ENCODE results near the gene ARHGAP6. TPM values are rescaled to one million over a fixed set of nuclear protein-coding genes. Genes with fewer than 3 reads are reported as not detected.
"Not testable (repeated sequence)": the region's sequence is repeated elsewhere in the genome, so short reads cannot be mapped to it uniquely, and the experiment has no call there.

The ARHGAP6 gene
- total RNA-seq, 1 donor from 2014 or later: not detected

GRCh38 chrX:11146411-11146810 lies 519.3 kb downstream of the ARHGAP6 start:
- H3K4me1 Mint-ChIP-seq (ENCODE audit: low read depth): no peaks in the 10 kb centered on the region
- H3K36me3 Mint-ChIP-seq (ENCODE audit: low read depth): no peaks in the 10 kb centered on the region
- H3K27ac Mint-ChIP-seq: no peak overlapping the region
- intact Hi-C loops (cut with micrococcal nuclease): no loop called here
- peaks cover 2% of the 10 kb centered on the region for H3K27me3 Mint-ChIP-seq (ENCODE audit: low read depth)
- no peaks in the 10 kb centered on the region for H3K9me3 Mint-ChIP-seq
- H3K4me3 Mint-ChIP-seq (ENCODE audit: low read depth): no peak overlapping the region
- no peak for DNase-seq (ENCODE audit: low spot score)

GRCh38 chrX:11143931-11144678 lies 521.6 kb downstream of the ARHGAP6 start:
- H3K27ac Mint-ChIP-seq: no peak overlapping the region
- peaks cover 4% of the 10 kb centered on the region for H3K27me3 Mint-ChIP-seq (ENCODE audit: low read depth)
- intact Hi-C loops (cut with micrococcal nuclease): loop anchor here (5.0 kb wide), 1 partner anchor 388 kb away; no protein-coding TSS in a partner anchor

GRCh38 chrX:11138498-11139390 lies 527.0 kb downstream of the ARHGAP6 start:
- intact Hi-C loops (cut with micrococcal nuclease): loop anchor here (2.0 kb wide), 1 partner anchor 950 kb away; no protein-coding TSS in a partner anchor
- Mint-ChIP-seq H3K4me3 (ENCODE audit: low read depth) (no peak overlapping the region), H3K27ac (no peak overlapping the region), H3K27me3 (ENCODE audit: low read depth) (peaks cover 5% of the 10 kb centered on the region), H3K36me3 (ENCODE audit: low read depth) (no peaks in the 10 kb centered on the region), H3K9me3 (no peaks in the 10 kb centered on the region), H3K4me1 (ENCODE audit: low read depth) (no peaks in the 10 kb centered on the region)
- DNase-seq (ENCODE audit: low spot score): no peak

More at GRCh38 chrX:11143931-11144678, 521.6 kb downstream of the ARHGAP6 start:
- Mint-ChIP-seq H3K4me3 (ENCODE audit: low read depth) (no peak overlapping the region), H3K4me1 (ENCODE audit: low read depth) (no peaks in the 10 kb centered on the region), H3K36me3 (ENCODE audit: low read depth) (no peaks in the 10 kb centered on the region), H3K9me3 (no peaks in the 10 kb centered on the region)
- DNase-seq (ENCODE audit: low spot score): peak; percentile 26

- no peaks in the 10 kb centered on the region for H3K36me3 Mint-ChIP-seq (ENCODE audit: low read depth)
Measured at GRCh38 chrX:11137543-11138139, 528.1 kb downstream of the ARHGAP6 start.

GRCh38 chrX:11135564-11136185 lies 530.0 kb downstream of the ARHGAP6 start:
- no peaks in the 10 kb centered on the region for H3K9me3 Mint-ChIP-seq
- no peak overlapping the region for H3K27ac Mint-ChIP-seq
- no peak for DNase-seq (ENCODE audit: low spot score)
- intact Hi-C loops (cut with micrococcal nuclease): no loop called here
- H3K4me3 Mint-ChIP-seq (ENCODE audit: low read depth): no peak overlapping the region
- H3K4me1 Mint-ChIP-seq (ENCODE audit: low read depth): no peaks in the 10 kb centered on the region
- H3K27me3 Mint-ChIP-seq (ENCODE audit: low read depth): peaks cover 5% of the 10 kb centered on the region
- no peaks in the 10 kb centered on the region for H3K36me3 Mint-ChIP-seq (ENCODE audit: low read depth)

More at GRCh38 chrX:11137543-11138139, 528.1 kb downstream of the ARHGAP6 start:
- peaks cover 5% of the 10 kb centered on the region for H3K27me3 Mint-ChIP-seq (ENCODE audit: low read depth)
- H3K4me1 Mint-ChIP-seq (ENCODE audit: low read depth): no peaks in the 10 kb centered on the region
- no peak overlapping the region for H3K27ac Mint-ChIP-seq
- no peaks in the 10 kb centered on the region for H3K9me3 Mint-ChIP-seq
- intact Hi-C loops (cut with micrococcal nuclease): loop anchor here (2.0 kb wide), 1 partner anchor 949 kb away; no protein-coding TSS in a partner anchor
- H3K4me3 Mint-ChIP-seq (ENCODE audit: low read depth): no peak overlapping the region
- DNase-seq (ENCODE audit: low spot score): no peak

GRCh38 chrX:11131146-11131545 lies 534.6 kb downstream of the ARHGAP6 start:
- no peak overlapping the region for H3K4me3 Mint-ChIP-seq (ENCODE audit: low read depth)
- intact Hi-C loops (cut with micrococcal nuclease): no loop called here
- H3K27me3 Mint-ChIP-seq (ENCODE audit: low read depth): no peaks in the 10 kb centered on the region
- DNase-seq (ENCODE audit: low spot score): no peak
- no peaks in the 10 kb centered on the region for H3K36me3 Mint-ChIP-seq (ENCODE audit: low read depth)
- no peaks in the 10 kb centered on the region for H3K9me3 Mint-ChIP-seq
- H3K27ac Mint-ChIP-seq: no peak overlapping the region
- no peaks in the 10 kb centered on the region for H3K4me1 Mint-ChIP-seq (ENCODE audit: low read depth)

- Mint-ChIP-seq H3K4me3 (ENCODE audit: low read depth) (no peak overlapping the region), H3K27me3 (ENCODE audit: low read depth) (no peaks in the 10 kb centered on the region), H3K36me3 (ENCODE audit: low read depth) (no peaks in the 10 kb centered on the region), H3K27ac (no peak overlapping the region), H3K4me1 (ENCODE audit: low read depth) (no peaks in the 10 kb centered on the region), H3K9me3 (no peaks in the 10 kb centered on the region)
- DNase-seq (ENCODE audit: low spot score): no peak
- intact Hi-C loops (cut with micrococcal nuclease): no loop called here
Measured at GRCh38 chrX:11130136-11130535, 535.6 kb downstream of the ARHGAP6 start.

- Mint-ChIP-seq H3K4me1 (ENCODE audit: low read depth) (no peaks in the 10 kb centered on the region), H3K4me3 (ENCODE audit: low read depth) (no peak overlapping the region), H3K9me3 (no peaks in the 10 kb centered on the region), H3K36me3 (ENCODE audit: low read depth) (no peaks in the 10 kb centered on the region), H3K27ac (no peak overlapping the region), H3K27me3 (ENCODE audit: low read depth) (no peaks in the 10 kb centered on the region)
- no peak for DNase-seq (ENCODE audit: low spot score)
- intact Hi-C loops (cut with micrococcal nuclease): no loop called here
Measured at GRCh38 chrX:11129534-11130105, 536.1 kb downstream of the ARHGAP6 start.

- no peak for DNase-seq (ENCODE audit: low spot score)
- Mint-ChIP-seq H3K36me3 (ENCODE audit: low read depth) (peaks cover 15% of the 10 kb centered on the region), H3K27ac (no peak overlapping the region), H3K4me1 (ENCODE audit: low read depth) (no peaks in the 10 kb centered on the region), H3K27me3 (ENCODE audit: low read depth) (no peaks in the 10 kb centered on the region), H3K9me3 (no peaks in the 10 kb centered on the region), H3K4me3 (ENCODE audit: low read depth) (no peak overlapping the region)
- intact Hi-C loops (cut with micrococcal nuclease): no loop called here
Measured at GRCh38 chrX:11125060-11125459, 540.7 kb downstream of the ARHGAP6 start.

GRCh38 chrX:11124112-11124511 lies 541.6 kb downstream of the ARHGAP6 start:
- no peak for DNase-seq (ENCODE audit: low spot score)
- Mint-ChIP-seq H3K27me3 (ENCODE audit: low read depth) (no peaks in the 10 kb centered on the region), H3K4me3 (ENCODE audit: low read depth) (no peak overlapping the region), H3K36me3 (ENCODE audit: low read depth) (peaks cover 21% of the 10 kb centered on the region), H3K9me3 (no peaks in the 10 kb centered on the region), H3K27ac (no peak overlapping the region), H3K4me1 (ENCODE audit: low read depth) (no peaks in the 10 kb centered on the region)
- intact Hi-C loops (cut with micrococcal nuclease): no loop called here

- peaks cover 24% of the 10 kb centered on the region for H3K36me3 Mint-ChIP-seq (ENCODE audit: low read depth)
- intact Hi-C loops (cut with micrococcal nuclease); H3K4me3 Mint-ChIP-seq (ENCODE audit: low read depth); DNase-seq (ENCODE audit: low spot score); H3K4me1 Mint-ChIP-seq (ENCODE audit: low read depth); H3K27me3 Mint-ChIP-seq (ENCODE audit: low read depth); H3K27ac Mint-ChIP-seq; H3K9me3 Mint-ChIP-seq: not testable (repeated sequence)
Measured at GRCh38 chrX:11123087-11123486, 542.6 kb downstream of the ARHGAP6 start.

- Mint-ChIP-seq H3K4me3 (ENCODE audit: low read depth) (no peak overlapping the region), H3K9me3 (no peaks in the 10 kb centered on the region), H3K36me3 (ENCODE audit: low read depth) (peaks cover 43% of the 10 kb centered on the region), H3K27ac (no peak overlapping the region), H3K27me3 (ENCODE audit: low read depth) (no peaks in the 10 kb centered on the region), H3K4me1 (ENCODE audit: low read depth) (peaks cover 3% of the 10 kb centered on the region)
- DNase-seq (ENCODE audit: low spot score): no peak
- intact Hi-C loops (cut with micrococcal nuclease): loop anchor here (10.0 kb wide), 1 partner anchor 635 kb away; the partner anchor contains the start of gene MSL3
Measured at GRCh38 chrX:11119313-11119943, 546.3 kb downstream of the ARHGAP6 start.

Data from activated T-helper 2 cell treated with anti-CD3 and anti-CD28 coated beads, Interferon-gamma antibody, Interleukin-2, Interleukin-4, amounts not matched to agents 10 μg/mL and 5 μg/mL and 100 μg/mL, durations not matched to agents 14 hours and 24 hours and 36 hours (primary cell).